Panc1 (cell line): Measurements from ENCODE around the gene PGA4. TPM values are rescaled to one million over a fixed set of nuclear protein-coding genes. Genes with fewer than 3 reads are reported as not detected.

Source experiments
- ATAC-seq: fragments of 200-7000 bp; cut with Tn5 transposase; 2 replicates; pipeline ENCODE4 v1.9.1; 2020; ENCODE audit warnings: mild to moderate bottlenecking, moderate library complexity
- BruUV-seq: library from RNA; stranded (reverse); fragments of 400-500 nt; replicated peaks from 2 replicates; lab custom pipeline; 2021; lab: Mats Ljungman, UMichigan
- CTCF ChIA-PET: fragments of 300-600 bp; sonication (Branson Sonifier 250); formaldehyde crosslinking; loops from one replicate; lab custom pipeline; 2022; ENCODE audit warnings: antibody characterized with exemption; lab: Charles Lee
- POLR2A ChIA-PET: fragments of 300-600 bp; sonication (Branson Sonifier 250); formaldehyde crosslinking; loops from one replicate; lab custom pipeline; 2022; ENCODE audit warnings: antibody characterized with exemption; lab: Charles Lee
- DNase-seq: peaks from one replicate; pipeline ENCODE4 v3.0.0-alpha.2; 2010; ENCODE audit warnings: low read depth, low spot score
- H3K27ac ChIP-seq: 2 replicates; pipeline ENCODE4 v1.5.1; 2011; ENCODE audit warnings: mild to moderate bottlenecking, low read length, inconsistent platforms
- H3K27me3 ChIP-seq: fragments of 200-500 bp; sonication (Bioruptor generic); 2 replicates; pipeline ENCODE4 v1.6.0; 2014; ENCODE audit warnings: low read length, inconsistent platforms; ENCODE audit not compliant: control insufficient read depth, insufficient read depth
- H3K36me3 ChIP-seq: fragments of 200-500 bp; sonication (Bioruptor generic); 2 replicates; pipeline ENCODE4 v1.5.1; 2014; ENCODE audit warnings: inconsistent platforms, mild to moderate bottlenecking, low read length, moderate library complexity; ENCODE audit not compliant: control insufficient read depth, insufficient read depth
- H3K4me1 ChIP-seq: 2 replicates; pipeline ENCODE4 v1.5.1; 2011; ENCODE audit warnings: inconsistent platforms, mild to moderate bottlenecking, low read length, moderate library complexity; ENCODE audit not compliant: control insufficient read depth, insufficient read depth
- H3K4me3 ChIP-seq, 2 experiments: 2 replicates each; pipeline ENCODE4 v1.5.1; 2011 to 2012; ENCODE audit warnings: low read depth in 2 of 2, low read length in 2 of 2, mild to moderate bottlenecking in 2 of 2, inconsistent platforms in 1 of 2, moderate library complexity in 1 of 2
- H3K9me3 ChIP-seq: fragments of 200-500 bp; sonication (Bioruptor generic); 2 replicates; pipeline ENCODE4 v1.5.1; 2014; ENCODE audit warnings: low read depth, mild to moderate bottlenecking, inconsistent platforms, low read length, moderate library complexity; ENCODE audit not compliant: control insufficient read depth, insufficient read depth
- POLR2AphosphoS5 ChIP-seq: IDR thresholded peaks from 2 replicates; pipeline ENCODE4 v1.6.1; 2012; ENCODE audit warnings: mild to moderate bottlenecking, low read depth, low read length, moderate library complexity
- SIN3A ChIP-seq: IDR thresholded peaks from 2 replicates; pipeline ENCODE4 v1.6.1; 2012; ENCODE audit warnings: low read depth, mild to moderate bottlenecking, low read length, moderate library complexity, borderline replicate concordance; ENCODE audit not compliant: insufficient read depth
- TCF7L2 ChIP-seq: IDR thresholded peaks from 2 replicates; pipeline ENCODE4 v1.6.1; 2011; ENCODE audit warnings: mild to moderate bottlenecking, low read depth, low read length, inconsistent platforms
- in situ Hi-C: cut with HindIII; loops from 2 replicates; pipeline ENCODE4 v1.10.0; 2016; ENCODE audit warnings: low sequenced_read_pairs, low pct_unique_long_range_greater_than_20kb
- intact Hi-C: fragments of 100-400 bp; cut with micrococcal nuclease; formaldehyde crosslinking; loops from one replicate; pipeline ENCODE4 v1.10.0; 2022; ENCODE audit not compliant: unreplicated experiment
- total RNA-seq: library from RNA; stranded (reverse); gene quantifications from one replicate; pipeline ENCODE4 v1.2.1, GENCODE V29; 2021; ENCODE audit not compliant: unreplicated experiment
- TF ChIP-seq, protein P1 (sequence below): fragments of 450-650 bp; IDR thresholded peaks from 2 replicates; pipeline ENCODE4 v1.5.1; 2017; ENCODE audit warnings: mild to moderate bottlenecking
- TF ChIP-seq, protein P2 (sequence below), 2 experiments: IDR thresholded peaks; 2 replicates each; pipeline ENCODE4 v1.6.1; 2011 to 2012; ENCODE audit warnings: low read depth in 2 of 2, control low read depth in 1 of 2, low read length in 1 of 2, mild to moderate bottlenecking in 1 of 2, moderate library complexity in 1 of 2; ENCODE audit not compliant: insufficient read depth in 1 of 2

Gene PGA4
- total RNA-seq, 1 experiment from 2014 or later: not detected

DNA sequence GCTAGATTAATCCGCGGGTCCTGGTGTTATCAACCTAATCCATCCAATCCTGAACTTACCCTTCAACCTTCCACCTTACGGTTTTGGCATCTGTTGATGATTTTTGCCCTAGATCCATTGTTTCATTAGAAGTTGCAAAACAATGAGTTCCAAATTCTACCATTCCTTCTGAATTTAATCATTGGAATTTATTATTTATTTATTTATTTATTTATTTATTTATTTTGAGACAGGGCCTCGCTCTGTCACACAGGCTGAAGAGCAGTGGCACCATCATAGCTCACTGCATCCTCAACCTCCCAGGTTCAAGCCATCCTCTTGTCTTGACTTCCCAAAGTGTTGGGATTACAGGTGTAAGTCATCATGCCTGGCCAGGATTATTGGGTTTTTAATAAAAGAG lies 40.7 kb upstream of the PGA4 start:
- CTCF ChIA-PET: no interaction called here
- no TSS peak for BruUV-seq
- no peaks in the 10 kb centered on the region for H3K4me1 ChIP-seq
- no peak overlapping the region for H3K4me3 ChIP-seq
- no peaks in the 10 kb centered on the region for H3K27me3 ChIP-seq
- TF ChIP-seq, protein P1, sequence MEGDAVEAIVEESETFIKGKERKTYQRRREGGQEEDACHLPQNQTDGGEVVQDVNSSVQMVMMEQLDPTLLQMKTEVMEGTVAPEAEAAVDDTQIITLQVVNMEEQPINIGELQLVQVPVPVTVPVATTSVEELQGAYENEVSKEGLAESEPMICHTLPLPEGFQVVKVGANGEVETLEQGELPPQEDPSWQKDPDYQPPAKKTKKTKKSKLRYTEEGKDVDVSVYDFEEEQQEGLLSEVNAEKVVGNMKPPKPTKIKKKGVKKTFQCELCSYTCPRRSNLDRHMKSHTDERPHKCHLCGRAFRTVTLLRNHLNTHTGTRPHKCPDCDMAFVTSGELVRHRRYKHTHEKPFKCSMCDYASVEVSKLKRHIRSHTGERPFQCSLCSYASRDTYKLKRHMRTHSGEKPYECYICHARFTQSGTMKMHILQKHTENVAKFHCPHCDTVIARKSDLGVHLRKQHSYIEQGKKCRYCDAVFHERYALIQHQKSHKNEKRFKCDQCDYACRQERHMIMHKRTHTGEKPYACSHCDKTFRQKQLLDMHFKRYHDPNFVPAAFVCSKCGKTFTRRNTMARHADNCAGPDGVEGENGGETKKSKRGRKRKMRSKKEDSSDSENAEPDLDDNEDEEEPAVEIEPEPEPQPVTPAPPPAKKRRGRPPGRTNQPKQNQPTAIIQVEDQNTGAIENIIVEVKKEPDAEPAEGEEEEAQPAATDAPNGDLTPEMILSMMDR: no peak
- TF ChIP-seq POLR2AphosphoS5: no peak
- TF ChIP-seq, protein P2, sequence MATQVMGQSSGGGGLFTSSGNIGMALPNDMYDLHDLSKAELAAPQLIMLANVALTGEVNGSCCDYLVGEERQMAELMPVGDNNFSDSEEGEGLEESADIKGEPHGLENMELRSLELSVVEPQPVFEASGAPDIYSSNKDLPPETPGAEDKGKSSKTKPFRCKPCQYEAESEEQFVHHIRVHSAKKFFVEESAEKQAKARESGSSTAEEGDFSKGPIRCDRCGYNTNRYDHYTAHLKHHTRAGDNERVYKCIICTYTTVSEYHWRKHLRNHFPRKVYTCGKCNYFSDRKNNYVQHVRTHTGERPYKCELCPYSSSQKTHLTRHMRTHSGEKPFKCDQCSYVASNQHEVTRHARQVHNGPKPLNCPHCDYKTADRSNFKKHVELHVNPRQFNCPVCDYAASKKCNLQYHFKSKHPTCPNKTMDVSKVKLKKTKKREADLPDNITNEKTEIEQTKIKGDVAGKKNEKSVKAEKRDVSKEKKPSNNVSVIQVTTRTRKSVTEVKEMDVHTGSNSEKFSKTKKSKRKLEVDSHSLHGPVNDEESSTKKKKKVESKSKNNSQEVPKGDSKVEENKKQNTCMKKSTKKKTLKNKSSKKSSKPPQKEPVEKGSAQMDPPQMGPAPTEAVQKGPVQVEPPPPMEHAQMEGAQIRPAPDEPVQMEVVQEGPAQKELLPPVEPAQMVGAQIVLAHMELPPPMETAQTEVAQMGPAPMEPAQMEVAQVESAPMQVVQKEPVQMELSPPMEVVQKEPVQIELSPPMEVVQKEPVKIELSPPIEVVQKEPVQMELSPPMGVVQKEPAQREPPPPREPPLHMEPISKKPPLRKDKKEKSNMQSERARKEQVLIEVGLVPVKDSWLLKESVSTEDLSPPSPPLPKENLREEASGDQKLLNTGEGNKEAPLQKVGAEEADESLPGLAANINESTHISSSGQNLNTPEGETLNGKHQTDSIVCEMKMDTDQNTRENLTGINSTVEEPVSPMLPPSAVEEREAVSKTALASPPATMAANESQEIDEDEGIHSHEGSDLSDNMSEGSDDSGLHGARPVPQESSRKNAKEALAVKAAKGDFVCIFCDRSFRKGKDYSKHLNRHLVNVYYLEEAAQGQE (IDR thresholded peaks at IDR 0.05; ENCODE audit: insufficient read depth in 1 of 2, low read depth in 2 of 2, low read length in 1 of 2): no peak
- no peak for TF ChIP-seq TCF7L2
- no peak for TF ChIP-seq SIN3A
- in situ Hi-C loops: no loop called here
- POLR2A ChIA-PET: no interaction called here
- H3K9me3 ChIP-seq: no peaks in the 10 kb centered on the region
- no peak overlapping the region for H3K27ac ChIP-seq
- no peaks in the 10 kb centered on the region for H3K36me3 ChIP-seq
- no peak for ATAC-seq
- intact Hi-C loops: no loop called here
- no peak for DNase-seq

DNA sequence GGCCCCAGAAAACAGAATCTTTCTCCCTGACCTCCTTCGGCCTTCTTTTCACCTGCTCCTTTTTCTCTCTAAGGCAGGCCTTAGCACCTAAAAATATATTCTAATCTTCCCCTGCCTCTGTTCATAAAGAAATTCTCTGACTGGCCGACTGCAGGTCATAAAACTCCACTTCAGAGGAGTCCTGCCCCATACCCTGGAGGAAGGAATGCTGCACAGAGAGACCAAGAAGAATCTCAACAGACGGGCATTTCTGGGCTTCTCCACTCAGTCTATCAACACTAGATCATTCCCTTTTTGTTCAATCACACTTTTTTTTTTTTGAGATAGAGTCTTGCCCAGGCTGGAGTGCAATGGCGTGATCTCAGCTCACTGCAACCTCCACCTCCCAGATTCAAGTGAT lies 38.5 kb upstream of the PGA4 start:
- POLR2A ChIA-PET: no interaction called here
- Histone ChIP-seq H3K4me3 (no peak overlapping the region), H3K36me3 (no peaks in the 10 kb centered on the region), H3K4me1 (no peaks in the 10 kb centered on the region), H3K27ac (no peak overlapping the region), H3K27me3 (no peaks in the 10 kb centered on the region), H3K9me3 (no peaks in the 10 kb centered on the region)
- TF ChIP-seq, protein P1: no peak
- TF ChIP-seq, protein P2 (IDR thresholded peaks at IDR 0.05; ENCODE audit: insufficient read depth in 1 of 2, low read depth in 2 of 2, low read length in 1 of 2): no peak
- TF ChIP-seq TCF7L2 (no peak), SIN3A (no peak), POLR2AphosphoS5 (no peak)
- no peak for ATAC-seq
- no peak for DNase-seq
- in situ Hi-C loops: no loop called here
- CTCF ChIA-PET: no interaction called here
- BruUV-seq: no TSS peak
- intact Hi-C loops: no loop called here
